Breast epithelium (tissue), 4 donors: ENCODE data around the gene WWP2. TPM values are rescaled to one million over a fixed set of nuclear protein-coding genes. Genes with fewer than 3 reads are reported as not detected.

ENCODE experiments used
- DNase-seq, 2 donors: peaks; one replicate each; pipeline ENCODE4 v3.0.0-alpha.2; 2019; ENCODE audit warnings: low spot score in 2 of 2
- H3K27ac ChIP-seq, 2 donors: fragments of 200-600 bp; sonication (generic) in 1 of 2; one replicate each; pipeline ENCODE4 v1.5.1; 2016 to 2019; ENCODE audit warnings: mild to moderate bottlenecking in 1 of 2
- H3K27me3 ChIP-seq, 2 donors: fragments of 200-600 bp; sonication (generic) in 1 of 2; one replicate each; pipeline versions ENCODE4 v1.5.1 to v1.6.0; 2017 to 2019; ENCODE audit warnings: control low read depth in 1 of 2, mild to moderate bottlenecking in 1 of 2
- H3K36me3 ChIP-seq: fragments of 200-600 bp; one replicate; pipeline ENCODE4 v1.5.1; 2019
- H3K4me1 ChIP-seq, 2 donors: fragments of 200-600 bp; sonication (generic); one replicate each; pipeline ENCODE4 v1.5.1; 2016 to 2019; ENCODE audit warnings: control low read depth in 1 of 2
- H3K4me3 ChIP-seq, 3 donors: fragments of 200-600 bp; sonication (generic); 1 replicate in 2 of 3; 2 replicates in 1 of 3; pipeline ENCODE4 v1.5.1; 2016 to 2019; ENCODE audit warnings: mild to moderate bottlenecking in 3 of 3, moderate library complexity in 2 of 3
- H3K9me3 ChIP-seq, 2 donors: fragments of 200-600 bp; sonication (generic) in 1 of 2; one replicate each; pipeline ENCODE4 v1.5.1; 2016 to 2019; ENCODE audit warnings: control low read depth in 1 of 2
- CTCF ChIP-seq, 3 donors: fragments of 450-650 bp; IDR thresholded peaks; one replicate each; pipeline ENCODE4 v1.5.1; 2016 to 2017; ENCODE audit warnings: antibody characterized with exemption in 3 of 3, mild to moderate bottlenecking in 3 of 3, moderate library complexity in 3 of 3
- POLR2A ChIP-seq: fragments of 450-650 bp; IDR thresholded peaks from one replicate; pipeline ENCODE4 v1.6.1; 2016; ENCODE audit warnings: antibody characterized with exemption, mild to moderate bottlenecking, moderate library complexity
- POLR2AphosphoS5 ChIP-seq, 3 donors: sonication (generic); formaldehyde crosslinking; IDR thresholded peaks; one replicate each; pipeline ENCODE4 v1.6.1; 2017; ENCODE audit warnings: antibody characterized with exemption in 3 of 3
- intact Hi-C: fragments of 100-400 bp; cut with DNase I; formaldehyde crosslinking; loops from one replicate; pipeline ENCODE4 v1.15.1; 2023; ENCODE audit warnings: low total_unique reads
- total RNA-seq, 3 donors: library from RNA; depleted of rRNA; stranded (reverse); fragments of >200 nt; gene quantifications; one replicate each; pipeline ENCODE4 v1.1.0, GENCODE V29; 2016

Gene WWP2
- total RNA-seq, 3 donors from 2014 or later = 34.1 to 46.5 (median 34.7) TPM

GRCh38 chr16:69827524-69827923 lies 65.4 kb downstream of the WWP2 start:
- Histone ChIP-seq H3K9me3 (no peaks in the 10 kb centered on the region), H3K4me1 (no peaks in the 10 kb centered on the region), H3K36me3 (no peaks in the 10 kb centered on the region), H3K4me3 (no peak overlapping the region), H3K27ac (no peak overlapping the region), H3K27me3 (no peaks in the 10 kb centered on the region)
- TF ChIP-seq CTCF (IDR thresholded peaks at IDR 0.05) = no peak
- no peak for TF ChIP-seq POLR2AphosphoS5 (IDR thresholded peaks at IDR 0.05)
- no peak for TF ChIP-seq POLR2A
- peak; percentile 65 to 79 for DNase-seq
- intact Hi-C loops = no loop called here

GRCh38 chr16:69829338-69829737 lies 67.2 kb downstream of the WWP2 start:
- Histone ChIP-seq H3K27me3 (no peaks in the 10 kb centered on the region), H3K9me3 (no peaks in the 10 kb centered on the region), H3K4me3 (no peak overlapping the region), H3K4me1 (no peaks in the 10 kb centered on the region), H3K36me3 (no peaks in the 10 kb centered on the region), H3K27ac (no peak overlapping the region)
- TF ChIP-seq CTCF (IDR thresholded peaks at IDR 0.05) (no peak), POLR2AphosphoS5 (IDR thresholded peaks at IDR 0.05) (no peak), POLR2A (no peak)
- no peak for DNase-seq
- intact Hi-C loops = no loop called here

DNA sequence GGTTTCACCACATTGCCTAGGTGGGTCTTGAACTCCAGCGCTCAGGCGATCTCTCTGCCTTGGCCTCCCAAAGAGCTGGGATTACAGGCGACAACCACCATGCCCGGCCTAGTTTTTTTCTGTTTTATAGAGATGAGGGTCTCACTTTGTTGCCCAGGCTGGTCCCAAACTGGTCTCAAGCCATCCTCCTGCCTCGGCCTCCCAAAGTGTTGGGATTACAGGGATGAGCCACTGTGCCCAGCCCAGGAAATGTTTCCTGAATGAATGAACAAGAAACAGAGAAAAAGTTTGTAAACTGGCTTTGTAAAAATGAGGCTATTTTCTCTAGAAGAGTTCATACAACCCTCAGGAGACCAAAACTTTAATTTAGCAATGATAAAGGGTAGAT lies 68.0 kb downstream of the WWP2 start:
- Histone ChIP-seq H3K27ac (peak overlapping the region; percentile 45 to 84), H3K9me3 (no peaks in the 10 kb centered on the region), H3K4me1 (no peaks in the 10 kb centered on the region), H3K27me3 (no peaks in the 10 kb centered on the region), H3K4me3 (no peak overlapping the region), H3K36me3 (no peaks in the 10 kb centered on the region)
- intact Hi-C loops = no loop called here
- DNase-seq = no peak
- TF ChIP-seq CTCF (IDR thresholded peaks at IDR 0.05) (no peak), POLR2AphosphoS5 (IDR thresholded peaks at IDR 0.05) (no peak), POLR2A (no peak)

DNA sequence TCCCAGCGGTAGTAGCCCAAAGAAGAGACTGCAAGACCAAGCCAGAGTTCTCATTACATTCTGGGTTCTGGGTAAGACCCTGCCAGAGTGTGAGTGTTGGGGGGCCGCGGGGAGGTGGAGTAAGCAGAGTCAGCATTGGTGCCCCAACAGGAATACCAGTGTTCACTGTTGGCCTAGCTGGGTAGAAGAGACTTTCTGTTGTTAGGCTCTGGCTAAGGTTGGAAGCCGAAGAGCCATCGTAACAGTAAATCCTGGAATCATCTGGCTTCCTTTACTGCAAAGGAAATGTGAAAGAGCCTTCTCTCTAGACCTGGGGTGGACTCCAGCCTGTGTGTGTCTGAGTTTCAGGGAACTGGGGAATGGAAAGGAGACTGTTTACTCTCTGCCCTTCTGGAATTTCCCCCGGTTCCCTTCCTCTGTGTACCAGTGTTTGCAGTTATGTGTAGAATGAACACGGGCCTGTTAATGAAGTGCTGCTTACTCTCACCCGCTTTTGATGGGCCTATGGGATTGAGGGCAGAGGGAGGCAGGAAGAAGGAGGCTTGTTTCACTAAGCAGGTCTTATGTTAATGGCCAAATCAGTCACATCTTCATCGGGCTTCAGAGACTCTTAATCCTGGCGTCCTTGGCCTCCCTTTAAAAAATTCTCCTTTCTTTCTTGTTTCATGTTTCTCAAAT lies 68.5 kb downstream of the WWP2 start:
- intact Hi-C loops = no loop called here
- DNase-seq = no peak
- Histone ChIP-seq H3K4me1 (no peaks in the 10 kb centered on the region), H3K4me3 (no peak overlapping the region), H3K27ac (peak overlapping the region; percentile 45 to 84), H3K27me3 (no peaks in the 10 kb centered on the region), H3K9me3 (no peaks in the 10 kb centered on the region), H3K36me3 (no peaks in the 10 kb centered on the region)
- TF ChIP-seq POLR2A (no peak), CTCF (IDR thresholded peaks at IDR 0.05) (no peak), POLR2AphosphoS5 (IDR thresholded peaks at IDR 0.05) (no peak)

- Histone ChIP-seq H3K36me3 (no peaks in the 10 kb centered on the region), H3K4me1 (no peaks in the 10 kb centered on the region), H3K27me3 (no peaks in the 10 kb centered on the region), H3K27ac (peak overlapping the region; percentile 45 to 84), H3K9me3 (no peaks in the 10 kb centered on the region), H3K4me3 (no peak overlapping the region)
- no peak for DNase-seq
- TF ChIP-seq POLR2AphosphoS5 (IDR thresholded peaks at IDR 0.05) (no peak), CTCF (IDR thresholded peaks at IDR 0.05) (no peak), POLR2A (no peak)
- intact Hi-C loops = no loop called here
These were observed 69.3 kb downstream of the WWP2 start for GRCh38 chr16:69831212-69832123.
